Effector CD8-positive, alpha-beta T cell (primary cell): ENCODE results near the gene DPP7.
"Not testable (repeated sequence)": the region's sequence is repeated elsewhere in the genome, so short reads cannot be mapped to it uniquely, and the experiment has no call there.

ENCODE experiments used
- DNase-seq: peaks from one replicate; lab custom pipeline; 2025; lab: John Stamatoyannopoulos, UW

DPP7 gene

GRCh38 chr9:137147793-137148160 is 33.2 kb upstream of the DPP7 start:
- no peak for DNase-seq

- no peak for DNase-seq
These were observed 32.7 kb upstream of the DPP7 start for GRCh38 chr9:137147091-137147792.

GRCh38 chr9:137146527-137146918 is 32.0 kb upstream of the DPP7 start:
- DNase-seq, result no peak

- DNase-seq, result no peak
These were observed 31.4 kb upstream of the DPP7 start for GRCh38 chr9:137145731-137146526.

DNA sequence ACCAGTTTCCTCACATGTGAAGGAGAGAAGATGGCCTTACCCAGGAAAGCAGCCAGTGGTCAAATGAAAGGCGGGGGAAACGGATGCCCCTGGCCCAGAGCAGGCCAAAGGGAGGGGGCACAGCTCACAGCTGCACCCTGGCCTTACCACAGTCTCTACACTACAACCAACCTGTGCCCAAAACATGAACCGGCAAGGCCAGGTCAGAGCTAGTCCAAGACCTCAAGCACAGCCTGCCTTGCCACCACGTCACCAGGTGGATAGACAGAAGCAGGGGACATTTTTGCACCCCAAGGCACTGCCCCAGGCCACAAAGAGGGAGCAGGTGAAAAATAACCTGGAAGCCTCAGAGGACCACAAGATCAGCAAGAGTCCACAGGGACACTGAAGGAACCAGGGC is 28.9 kb upstream of the DPP7 start:
- DNase-seq, result no peak

DNA sequence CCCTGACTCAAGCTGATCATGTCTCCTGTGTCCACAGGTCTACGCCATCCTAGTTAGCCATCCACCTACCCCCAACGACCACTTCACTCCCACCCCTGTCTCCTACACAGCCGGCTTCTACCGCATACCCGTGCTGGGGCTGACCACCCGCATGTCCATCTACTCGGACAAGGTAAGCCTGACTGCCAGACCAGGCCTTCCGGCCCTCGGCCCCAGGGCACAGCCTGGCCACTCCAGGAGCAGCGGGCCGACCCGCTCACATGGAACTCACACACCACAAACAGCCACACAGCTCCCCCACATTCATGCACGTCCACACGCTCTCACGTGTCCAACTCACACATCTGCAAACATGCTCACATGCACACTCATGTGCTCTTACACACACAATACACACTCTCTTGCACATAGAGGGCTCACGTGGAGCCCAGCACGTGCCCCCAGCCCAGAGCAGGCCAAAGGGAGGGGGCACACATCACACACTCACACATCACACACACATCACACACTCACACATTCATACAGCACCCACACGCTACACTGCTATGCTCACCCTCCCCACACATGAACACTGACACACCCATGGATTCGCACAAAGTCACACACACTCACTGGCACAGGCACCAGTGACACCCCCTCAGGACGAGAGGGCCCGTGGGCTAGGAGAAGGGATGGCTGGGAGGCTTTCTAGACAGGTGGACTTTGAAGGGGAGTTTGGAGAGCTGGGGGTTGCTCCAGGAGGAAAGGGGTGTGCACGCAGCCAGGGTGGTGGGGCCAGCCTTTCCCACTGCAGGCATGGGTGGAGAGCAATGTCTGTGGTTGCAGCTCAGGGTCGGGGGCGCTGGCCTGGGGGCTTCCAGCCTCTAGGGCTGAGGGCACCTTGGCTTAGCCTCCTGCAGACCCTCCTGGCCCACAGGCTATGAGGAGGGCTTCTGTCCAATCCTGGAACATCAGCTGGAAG is 27.7 kb upstream of the DPP7 start:
- no peak for DNase-seq

- no peak for DNase-seq
These were observed 26.7 kb upstream of the DPP7 start for GRCh38 chr9:137141050-137141810.

GRCh38 chr9:137140151-137141012 is 25.8 kb upstream of the DPP7 start:
- DNase-seq, result no peak

DNA sequence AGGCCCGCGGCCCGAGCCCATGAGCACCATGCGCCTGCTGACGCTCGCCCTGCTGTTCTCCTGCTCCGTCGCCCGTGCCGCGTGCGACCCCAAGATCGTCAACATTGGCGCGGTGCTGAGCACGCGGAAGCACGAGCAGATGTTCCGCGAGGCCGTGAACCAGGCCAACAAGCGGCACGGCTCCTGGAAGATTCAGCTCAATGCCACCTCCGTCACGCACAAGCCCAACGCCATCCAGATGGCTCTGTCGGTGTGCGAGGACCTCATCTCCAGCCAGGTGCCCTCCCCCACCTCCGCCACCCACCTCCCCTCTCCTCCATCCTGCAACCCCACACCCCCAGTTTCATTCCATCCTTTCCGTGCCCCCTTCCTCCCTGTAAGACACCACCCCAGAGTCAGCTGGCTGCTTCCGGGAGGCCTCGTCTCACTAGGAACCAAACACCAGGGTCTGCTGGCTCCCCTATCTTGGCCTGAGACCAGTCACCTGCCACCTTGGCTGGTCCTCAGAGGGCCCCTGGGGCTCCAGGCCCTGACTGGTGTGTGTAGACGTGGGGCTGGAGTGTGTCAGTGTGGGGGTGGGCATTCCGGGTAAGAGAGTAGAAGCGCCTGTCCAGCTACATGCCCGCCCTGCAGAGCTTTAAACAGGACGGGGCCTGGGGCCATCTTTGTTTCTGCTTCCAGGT is 25.1 kb upstream of the DPP7 start:
- no peak for DNase-seq

DNA sequence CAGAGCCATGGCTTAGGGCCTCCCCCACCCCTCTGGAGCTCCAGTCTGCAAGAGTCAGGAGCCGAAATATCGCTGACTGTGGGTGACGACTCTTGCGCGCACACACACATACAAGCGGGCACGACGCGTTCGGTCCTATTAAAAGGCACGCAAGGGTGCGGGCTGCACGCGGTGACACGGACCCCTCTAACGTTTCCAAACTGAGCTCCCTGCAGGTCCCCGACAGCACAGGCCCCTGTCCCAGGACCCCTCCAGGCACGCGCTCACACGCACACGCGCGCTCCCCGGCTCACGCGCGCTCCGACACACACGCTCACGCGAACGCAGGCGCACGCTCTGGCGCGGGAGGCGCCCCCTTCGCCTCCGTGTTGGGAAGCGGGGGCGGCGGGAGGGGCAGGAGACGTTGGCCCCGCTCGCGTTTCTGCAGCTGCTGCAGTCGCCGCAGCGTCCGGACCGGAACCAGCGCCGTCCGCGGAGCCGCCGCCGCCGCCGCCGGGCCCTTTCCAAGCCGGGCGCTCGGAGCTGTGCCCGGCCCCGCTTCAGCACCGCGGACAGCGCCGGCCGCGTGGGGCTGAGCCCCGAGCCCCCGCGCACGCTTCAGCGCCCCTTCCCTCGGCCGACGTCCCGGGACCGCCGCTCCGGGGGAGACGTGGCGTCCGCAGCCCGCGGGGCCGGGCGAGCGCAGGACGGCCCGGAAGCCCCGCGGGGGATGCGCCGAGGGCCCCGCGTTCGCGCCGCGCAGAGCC is 24.4 kb upstream of the DPP7 start, which contains the start of gene GRIN1:
TSS of gene GRIN1 (plus strand) at position 433 of the 746 bp plus-strand sequence. CDS start 333 bp downstream, outside the sequence.
- peak; percentile 17 for DNase-seq

DNA sequence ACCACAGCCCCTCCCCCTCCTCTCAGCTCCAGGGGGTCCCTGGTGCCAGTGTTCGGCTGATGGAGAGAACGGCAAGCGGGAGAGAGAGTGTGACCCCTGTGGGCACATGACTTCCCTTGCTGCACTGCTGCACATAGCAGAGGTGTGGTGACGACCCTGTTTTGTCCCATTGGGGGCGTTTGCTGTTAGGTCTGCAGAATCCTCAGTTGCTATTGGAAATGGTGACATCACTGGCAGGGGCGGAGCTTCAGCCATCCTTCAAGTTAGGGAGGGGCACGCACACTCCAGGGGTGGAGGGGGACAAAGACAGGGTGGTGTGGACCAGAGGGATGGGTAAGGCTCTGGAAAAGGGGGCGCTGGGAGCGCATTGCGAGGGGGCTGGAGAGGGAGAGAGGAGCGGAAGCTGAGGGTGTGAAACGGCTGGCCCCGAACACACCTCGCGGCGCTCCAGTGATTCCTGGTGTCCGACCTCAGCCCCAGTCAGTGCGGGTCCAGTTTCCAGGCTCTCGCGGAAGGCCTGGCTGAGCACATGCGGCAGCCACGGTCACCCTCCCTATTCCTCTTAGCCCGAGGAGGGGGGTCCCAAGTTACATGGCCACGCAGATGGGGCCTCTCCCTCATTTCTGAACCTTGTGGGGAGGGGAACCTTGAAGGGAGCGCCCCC is 23.7 kb upstream of the DPP7 start:
- DNase-seq, result no peak

- DNase-seq, result no peak
These were observed 22.5 kb upstream of the DPP7 start for GRCh38 chr9:137136881-137137607.

GRCh38 chr9:137136261-137136880 is 21.8 kb upstream of the DPP7 start:
- no peak for DNase-seq

DNA sequence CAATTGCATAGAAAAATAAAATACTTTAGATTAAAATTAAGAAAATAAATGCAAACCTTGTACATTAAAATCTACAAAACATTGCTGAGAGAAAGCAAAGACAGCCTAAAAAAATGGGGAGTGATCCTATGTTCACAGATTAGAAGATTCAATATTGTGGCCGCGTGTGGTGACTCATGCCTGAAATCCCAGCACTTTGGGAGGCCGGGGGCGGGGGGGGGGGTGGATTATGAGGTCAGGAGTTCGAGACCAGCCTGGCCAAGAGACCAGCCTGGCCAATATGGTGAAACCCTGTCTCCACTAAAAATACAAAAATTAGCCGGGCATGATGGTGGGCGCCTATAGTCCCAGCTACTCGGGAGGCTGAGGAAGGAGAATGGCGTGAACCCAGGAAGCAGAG is 20.6 kb upstream of the DPP7 start:
- not testable (repeated sequence) for DNase-seq

GRCh38 chr9:137134191-137134590 is 19.7 kb upstream of the DPP7 start:
- no peak for DNase-seq

DNA sequence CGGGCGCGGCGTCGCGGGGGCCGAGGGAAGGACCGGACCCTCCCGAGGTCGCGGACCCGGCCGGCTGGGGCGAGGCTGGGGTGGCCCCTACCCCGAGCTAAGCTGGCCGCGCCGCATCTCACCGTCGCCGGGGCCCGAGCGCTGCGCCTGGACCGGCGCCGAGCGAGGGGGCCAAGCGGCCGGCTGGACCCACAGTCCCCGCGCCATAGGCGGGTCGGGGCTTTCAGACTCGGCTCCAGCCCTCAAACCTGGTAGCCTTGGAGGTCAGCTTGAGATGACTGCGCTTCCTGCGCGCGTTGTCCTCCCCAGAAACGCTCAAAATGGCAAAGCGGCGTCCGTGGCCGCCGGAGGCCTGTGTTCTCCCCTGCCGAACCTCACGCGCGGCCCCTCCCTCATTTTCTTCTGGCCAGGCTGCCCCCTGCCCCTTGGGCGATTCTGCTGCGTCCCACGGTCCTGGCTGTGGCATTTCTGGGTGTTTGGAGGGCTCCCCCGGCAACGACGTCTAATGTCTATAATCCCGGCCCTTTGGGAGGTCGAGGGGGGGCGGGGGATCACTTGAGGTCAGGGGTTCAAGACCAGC is 15.7 kb upstream of the DPP7 start:
- DNase-seq, result no peak
